A549 (cell line): Measurements from ENCODE around the gene DSCAML1.

Experiments
- ATOH8 ChIP-seq: fragments of 250-450 bp; sonication (Bioruptor Pico); IDR thresholded peaks from 2 replicates; pipeline ENCODE4 v1.5.0; 2020; ENCODE audit warnings: low read depth, mild to moderate bottlenecking, moderate library complexity
- CHD4 ChIP-seq: fragments of 200-600 bp; sonication (generic); IDR thresholded peaks from 2 replicates; pipeline ENCODE4 v1.6.1; 2016; ENCODE audit warnings: antibody characterized with exemption, mild to moderate bottlenecking, borderline replicate concordance
- CTCF ChIP-seq: fragments of >200 bp; sonication (Bioruptor Twin); formaldehyde crosslinking; IDR thresholded peaks from 3 replicates; pipeline ENCODE4 v1.5.1; 2016
- E2F6 ChIP-seq: IDR thresholded peaks from 2 replicates; pipeline ENCODE4 v1.6.1; 2012; ENCODE audit warnings: low read depth, borderline replicate concordance
- EP300 ChIP-seq, 2 experiments: fragments of >200 bp; sonication (Bioruptor Twin); formaldehyde crosslinking; IDR thresholded peaks; 2 replicates in 1 of 2; 3 replicates in 1 of 2; pipeline ENCODE4 v1.6.1; 2016 to 2017
- ESRRA ChIP-seq: fragments of 150-350 bp; IDR thresholded peaks from 2 replicates; pipeline ENCODE4 v1.6.1; 2014; ENCODE audit warnings: mild to moderate bottlenecking, low read length, borderline replicate concordance
- HOXA7 ChIP-seq: fragments of 250-450 bp; sonication (Bioruptor Pico); IDR thresholded peaks from 2 replicates; pipeline ENCODE4 v1.5.0; 2020; ENCODE audit warnings: mild to moderate bottlenecking, moderate library complexity
- KDM5A ChIP-seq: fragments of 200-600 bp; sonication (generic); IDR thresholded peaks from 2 replicates; pipeline ENCODE4 v1.6.1; 2016; ENCODE audit warnings: antibody characterized with exemption, mild to moderate bottlenecking
- MAZ ChIP-seq: fragments of 150-350 bp; IDR thresholded peaks from 2 replicates; pipeline ENCODE4 v1.6.1; 2014; ENCODE audit warnings: antibody characterized with exemption, low read depth, low read length, borderline replicate concordance
- MYC ChIP-seq: IDR thresholded peaks from 2 replicates; pipeline ENCODE4 v1.6.1; 2012; ENCODE audit warnings: mild to moderate bottlenecking, inconsistent platforms, low read length, improper control_type of control experiment, borderline replicate concordance
- POLR2A ChIP-seq: IDR thresholded peaks from 2 replicates; pipeline ENCODE4 v1.6.1; 2012; ENCODE audit warnings: mild to moderate bottlenecking, low read length
- RFX5 ChIP-seq: fragments of 450-650 bp; IDR thresholded peaks from 2 replicates; pipeline ENCODE4 v1.7.1; 2014; ENCODE audit warnings: antibody characterized with exemption, mild to moderate bottlenecking, moderate library complexity

- TF ChIP-seq CHD4 (no peak), ESRRA (no peak), CTCF (no peak), ATOH8 (CRISPR knock-in tag) (no peak), HOXA7 (no peak), RFX5 (no peak), MAZ (no peak), MYC (no peak), POLR2A (no peak), E2F6 (no peak), EP300 (IDR thresholded peaks at IDR 0.05) (no peak), KDM5A (no peak)
Measured at GRCh38 chr11:117688255-117688797, 108.7 kb downstream of the DSCAML1 start.
